ENCODE data around the gene GNAQ.
"Not testable (repeated sequence)": the region's sequence is repeated elsewhere in the genome, so short reads cannot be mapped to it uniquely, and the experiment has no call there.

The GNAQ gene

GRCh38 chr9:78031444-78031892 lies at the start of gene GNAQ:
TSS of gene GNAQ (minus strand) at chr9:78031811. CDS start at chr9:78031235, 576 bp downstream.
- H3K27ac ChIP-seq, result peak within 1 kb of the TSS; percentile 83
- TF ChIP-seq CTCF (IDR thresholded peaks at IDR 0.05) (no peak), ZFX (IDR thresholded peaks at IDR 0.05; ENCODE audit: borderline replicate concordance) (no peak)

- no peak overlapping the region for H3K27ac ChIP-seq
- no peak for TF ChIP-seq ZFX (IDR thresholded peaks at IDR 0.05; ENCODE audit: borderline replicate concordance)
- TF ChIP-seq CTCF (IDR thresholded peaks at IDR 0.05), result no peak
Observed at GRCh38 chr9:78074385-78075291, 43.0 kb upstream of the GNAQ start.

- TF ChIP-seq CTCF (IDR thresholded peaks at IDR 0.05), result no peak
- TF ChIP-seq ZFX (IDR thresholded peaks at IDR 0.05; ENCODE audit: borderline replicate concordance), result no peak
- H3K27ac ChIP-seq, result no peak overlapping the region
Observed at GRCh38 chr9:78073722-78074121, 42.1 kb upstream of the GNAQ start.

- TF ChIP-seq CTCF (IDR thresholded peaks at IDR 0.05) (no peak), ZFX (IDR thresholded peaks at IDR 0.05; ENCODE audit: borderline replicate concordance) (no peak)
- H3K27ac ChIP-seq, result no peak overlapping the region
Observed at GRCh38 chr9:78072586-78073199, 41.1 kb upstream of the GNAQ start.

- no peak for TF ChIP-seq CTCF (IDR thresholded peaks at IDR 0.05)
- no peak for TF ChIP-seq ZFX (IDR thresholded peaks at IDR 0.05; ENCODE audit: borderline replicate concordance)
- no peak overlapping the region for H3K27ac ChIP-seq
Observed at GRCh38 chr9:78070521-78070920, 38.9 kb upstream of the GNAQ start.

GRCh38 chr9:78064075-78064474 lies 32.5 kb upstream of the GNAQ start:
- TF ChIP-seq CTCF (IDR thresholded peaks at IDR 0.05), result no peak
- no peak for TF ChIP-seq ZFX (IDR thresholded peaks at IDR 0.05; ENCODE audit: borderline replicate concordance)
- no peak overlapping the region for H3K27ac ChIP-seq

GRCh38 chr9:78062710-78063109 lies 31.1 kb upstream of the GNAQ start:
- TF ChIP-seq ZFX (IDR thresholded peaks at IDR 0.05; ENCODE audit: borderline replicate concordance), result no peak
- no peak for TF ChIP-seq CTCF (IDR thresholded peaks at IDR 0.05)
- no peak overlapping the region for H3K27ac ChIP-seq

GRCh38 chr9:78054218-78054617 lies 22.6 kb upstream of the GNAQ start:
- H3K27ac ChIP-seq, result not testable (repeated sequence)

Data from 22Rv1 (cell line).